ENCODE results near the gene SEMA5B.

The SEMA5B gene

GRCh38 chr3:122992676-122993075 is 34.9 kb downstream of the SEMA5B start:
- no peak for DNase-seq (ENCODE audit: low read depth)

- no peak for DNase-seq (ENCODE audit: low read depth)
Measured at GRCh38 chr3:122992133-122992532, 35.4 kb downstream of the SEMA5B start.

- no peak for DNase-seq (ENCODE audit: low read depth)
Measured at GRCh38 chr3:122991236-122991985, 36.2 kb downstream of the SEMA5B start.

- no peak for DNase-seq (ENCODE audit: low read depth)
Measured at GRCh38 chr3:122989856-122990575, 37.5 kb downstream of the SEMA5B start.

GRCh38 chr3:122988508-122988907 is 39.1 kb downstream of the SEMA5B start:
- no peak for DNase-seq (ENCODE audit: low read depth)

GRCh38 chr3:122987736-122988319 is 39.7 kb downstream of the SEMA5B start:
- DNase-seq (ENCODE audit: low read depth) = no peak

GRCh38 chr3:122987231-122987630 is 40.3 kb downstream of the SEMA5B start:
- DNase-seq (ENCODE audit: low read depth) = no peak

GRCh38 chr3:122986693-122987179 is 40.8 kb downstream of the SEMA5B start:
- no peak for DNase-seq (ENCODE audit: low read depth)

- no peak for DNase-seq (ENCODE audit: low read depth)
Measured at GRCh38 chr3:122985539-122985938, 42.0 kb downstream of the SEMA5B start.

GRCh38 chr3:122984650-122985049 is 42.9 kb downstream of the SEMA5B start:
- DNase-seq (ENCODE audit: low read depth) = no peak

- DNase-seq (ENCODE audit: low read depth) = no peak
Measured at GRCh38 chr3:122984007-122984406, 43.6 kb downstream of the SEMA5B start.

GRCh38 chr3:122982216-122983185 is 45.1 kb downstream of the SEMA5B start:
- DNase-seq (ENCODE audit: low read depth) = no peak

- no peak for DNase-seq (ENCODE audit: low read depth)
Measured at GRCh38 chr3:122979211-122979610, 48.4 kb downstream of the SEMA5B start.

- DNase-seq (ENCODE audit: low read depth) = no peak
Measured at GRCh38 chr3:122978569-122978968, 49.0 kb downstream of the SEMA5B start.

GRCh38 chr3:122977746-122978466 is 49.7 kb downstream of the SEMA5B start:
- no peak for DNase-seq (ENCODE audit: low read depth)

- no peak for DNase-seq (ENCODE audit: low read depth)
Measured at GRCh38 chr3:122975924-122976293, 51.7 kb downstream of the SEMA5B start.

GRCh38 chr3:122975163-122975923 is 52.2 kb downstream of the SEMA5B start:
- DNase-seq (ENCODE audit: low read depth) = no peak

- no peak for DNase-seq (ENCODE audit: low read depth)
Measured at GRCh38 chr3:122974764-122975162, 52.8 kb downstream of the SEMA5B start.

- no peak for DNase-seq (ENCODE audit: low read depth)
Measured at GRCh38 chr3:122973893-122974615, 53.5 kb downstream of the SEMA5B start.

GRCh38 chr3:122972141-122972540 is 55.4 kb downstream of the SEMA5B start:
- no peak for DNase-seq (ENCODE audit: low read depth)
